Prostate gland (tissue), 2 donors: ENCODE results near the gene USP14.

ENCODE experiments used
- CTCF ChIP-seq, 4 experiments: fragments of 200-600 bp in 2 of 4; fragments of 450-650 bp in 2 of 4; sonication (generic) in 2 of 4; IDR thresholded peaks; 1 replicate in 3 of 4; 2 replicates in 1 of 4; pipeline ENCODE4 v1.5.1; 2016 to 2019; ENCODE audit warnings: antibody characterized with exemption in 4 of 4, mild to moderate bottlenecking in 2 of 4, moderate library complexity in 2 of 4
- POLR2A ChIP-seq: fragments of 450-650 bp; IDR thresholded peaks from one replicate; pipeline ENCODE4 v1.6.1; 2016; ENCODE audit warnings: antibody characterized with exemption, mild to moderate bottlenecking
- POLR2AphosphoS5 ChIP-seq: sonication (generic); formaldehyde crosslinking; IDR thresholded peaks from one replicate; pipeline ENCODE4 v1.6.1; 2017; ENCODE audit warnings: antibody characterized with exemption

DNA sequence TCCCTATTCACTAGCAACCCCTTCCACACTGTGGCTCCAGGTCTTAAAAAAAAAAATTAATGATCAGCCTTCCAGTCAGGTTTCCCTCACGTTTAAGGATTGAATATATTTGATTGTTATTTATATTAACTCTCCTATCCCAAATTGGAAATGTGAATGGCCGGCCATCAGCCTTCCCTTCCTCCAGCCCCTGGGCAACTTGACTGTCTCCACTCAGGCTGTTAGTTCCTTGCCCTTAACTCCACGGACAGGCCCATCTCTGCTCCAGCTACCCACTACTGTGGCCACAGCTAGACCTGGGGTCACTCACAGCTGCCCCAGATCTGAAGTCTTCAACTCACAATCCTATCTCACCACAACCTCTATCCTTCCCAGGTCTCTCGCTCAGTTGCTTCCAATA, 69.5 kb downstream of the USP14 start:
- TF ChIP-seq CTCF (IDR thresholded peaks at IDR 0.05) (no peak), POLR2A (no peak), POLR2AphosphoS5 (no peak)
